Activated CD4-positive, alpha-beta T cell treated with anti-CD3 and anti-CD28 coated beads for 36 hours (primary cell): ENCODE measurements around the gene GOLGA8J. TPM values are rescaled to one million over a fixed set of nuclear protein-coding genes. Genes with fewer than 3 reads are reported as not detected.
"Not testable (repeated sequence)": the region's sequence is repeated elsewhere in the genome, so short reads cannot be mapped to it uniquely, and the experiment has no call there.

Experiments
- ATAC-seq: fragments of 200-7000 bp; cut with Tn5 transposase; one replicate; pipeline ENCODE4 v1.10.0; 2021; ENCODE audit warnings: mild to moderate bottlenecking, moderate library complexity
- CTCF ChIA-PET: fragments of 350-600 bp; sonication (Branson Sonifier 250); formaldehyde crosslinking; loops from one replicate; lab custom pipeline; 2021; ENCODE audit warnings: antibody characterized with exemption; lab: Charles Lee
- POLR2A ChIA-PET: fragments of 350-600 bp; sonication (Branson Sonifier 250); formaldehyde crosslinking; loops from one replicate; lab custom pipeline; 2021; ENCODE audit warnings: antibody characterized with exemption, inconsistent platforms; lab: Charles Lee
- DNase-seq: peaks from one replicate; pipeline ENCODE4 v3.0.0-alpha.2; 2020
- H3K27ac Mint-ChIP-seq: one replicate; pipeline ENCODE4 v1.8.0; 2021; ENCODE audit warnings: mixed read lengths
- H3K27me3 Mint-ChIP-seq: one replicate; pipeline ENCODE4 v1.8.0; 2021; ENCODE audit warnings: mixed read lengths
- H3K36me3 Mint-ChIP-seq: one replicate; pipeline ENCODE4 v1.8.0; 2021; ENCODE audit warnings: low read depth, mixed read lengths
- H3K4me1 Mint-ChIP-seq: one replicate; pipeline ENCODE4 v1.8.0; 2021; ENCODE audit warnings: mixed read lengths
- H3K4me3 Mint-ChIP-seq: one replicate; pipeline ENCODE4 v1.8.0; 2021; ENCODE audit warnings: mild to moderate bottlenecking, moderate library complexity, mixed read lengths
- H3K9me3 Mint-ChIP-seq: one replicate; pipeline ENCODE4 v1.8.0; 2021; ENCODE audit warnings: low read depth, mixed read lengths
- intact Hi-C, 2 experiments: fragments of 100-400 bp; cut with DNase I in 1 of 2; cut with micrococcal nuclease in 1 of 2; formaldehyde crosslinking; loops; one replicate each; pipeline versions ENCODE4 v1.14.2 to v1.15.1; 2022 to 2024; cut with DNase I, micrococcal nuclease
- total RNA-seq, 2 experiments: library from RNA; stranded (reverse); gene quantifications; one replicate each; pipeline ENCODE4 v1.2.3, GENCODE V29; 2021

GOLGA8J gene
- total RNA-seq, 2 experiments from 2014 or later: 0.16 TPM; not detected in 1

DNA sequence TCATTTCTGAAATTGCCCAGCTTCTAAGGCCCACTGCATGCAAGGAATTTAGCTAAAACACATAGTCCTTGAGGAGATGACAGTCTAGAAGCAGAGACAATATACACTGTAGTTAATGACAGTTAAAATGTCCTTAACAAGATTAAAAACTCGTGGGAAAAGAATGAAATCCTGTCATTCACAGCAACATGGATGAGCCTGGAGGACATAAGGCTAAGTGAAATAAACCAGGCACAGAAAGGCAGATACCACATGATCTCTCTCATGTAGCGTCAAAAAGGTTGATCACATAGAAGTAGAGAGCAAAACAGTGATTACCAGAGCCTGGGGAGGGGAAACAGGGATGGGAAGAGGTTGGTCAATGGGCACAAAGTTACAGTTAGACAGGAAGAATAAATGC is 36.3 kb upstream of the GOLGA8J start:
- CTCF ChIA-PET: no interaction called here
- intact Hi-C loops: no loop called here
- no peak overlapping the region for H3K27ac Mint-ChIP-seq

DNA sequence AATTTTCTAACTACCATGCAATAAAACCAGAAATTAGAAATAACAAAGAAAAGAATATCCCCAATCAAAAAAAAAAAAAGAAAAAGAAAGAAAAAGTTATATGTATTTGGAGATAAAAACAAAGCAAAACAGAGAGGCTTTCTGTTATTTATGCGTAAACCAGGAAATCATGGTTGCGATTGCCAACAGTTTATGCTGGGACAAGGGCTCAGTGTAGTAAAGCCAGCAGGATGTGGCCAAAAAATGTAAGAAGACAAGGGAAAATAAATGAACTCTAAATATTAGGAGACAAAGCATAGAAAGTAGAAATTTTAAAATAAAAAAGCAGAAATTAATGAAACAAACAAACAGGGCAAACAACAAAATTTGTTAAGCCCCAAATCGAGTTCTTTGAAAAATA is 27.2 kb upstream of the GOLGA8J start:
- H3K27ac Mint-ChIP-seq: no peak overlapping the region
- no peak for ATAC-seq

More for the DNA sequence above, 36.3 kb upstream of the GOLGA8J start:
- no peaks in the 10 kb centered on the region for H3K9me3 Mint-ChIP-seq
- H3K36me3 Mint-ChIP-seq: no peaks in the 10 kb centered on the region
- H3K4me3 Mint-ChIP-seq: no peak overlapping the region
- POLR2A ChIA-PET: no interaction called here
- H3K27me3 Mint-ChIP-seq: peaks cover 21% of the 10 kb centered on the region
- ATAC-seq (no peak), DNase-seq (no peak)
- no peaks in the 10 kb centered on the region for H3K4me1 Mint-ChIP-seq

DNA sequence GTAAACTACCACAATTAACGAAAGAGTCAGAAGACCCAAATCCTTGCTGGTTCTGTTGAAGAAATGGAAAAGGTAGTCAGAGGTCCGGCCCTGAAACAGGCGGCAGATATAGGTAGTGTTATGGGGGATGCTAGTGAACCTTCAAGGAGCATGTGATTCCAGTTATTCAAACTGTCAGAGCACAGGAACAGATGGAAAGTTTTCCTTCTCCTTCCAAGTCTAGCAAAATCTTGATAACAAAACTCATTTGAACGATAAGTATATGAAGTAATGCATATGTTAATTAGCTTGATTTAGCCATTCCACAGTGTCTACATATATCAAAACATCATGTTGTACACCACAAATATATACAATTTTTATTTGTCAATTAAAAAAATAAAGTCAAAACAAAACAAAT is 26.6 kb upstream of the GOLGA8J start:
- ChIA-PET CTCF (no interaction called here), POLR2A (no interaction called here)
- Mint-ChIP-seq H3K27ac (no peak overlapping the region), H3K4me1 (no peaks in the 10 kb centered on the region), H3K27me3 (peaks cover 23% of the 10 kb centered on the region), H3K4me3 (no peak overlapping the region), H3K36me3 (no peaks in the 10 kb centered on the region), H3K9me3 (no peaks in the 10 kb centered on the region)
- intact Hi-C loops: no loop called here
- DNase-seq (no peak), ATAC-seq (no peak)

More for the DNA sequence above, 27.2 kb upstream of the GOLGA8J start:
- CTCF ChIA-PET: no interaction called here
- POLR2A ChIA-PET: no interaction called here
- H3K36me3 Mint-ChIP-seq: no peaks in the 10 kb centered on the region
- no peak overlapping the region for H3K4me3 Mint-ChIP-seq
- no peak for DNase-seq
- intact Hi-C loops: no loop called here
- peaks cover 25% of the 10 kb centered on the region for H3K27me3 Mint-ChIP-seq
- H3K9me3 Mint-ChIP-seq: no peaks in the 10 kb centered on the region
- H3K4me1 Mint-ChIP-seq: no peaks in the 10 kb centered on the region

DNA sequence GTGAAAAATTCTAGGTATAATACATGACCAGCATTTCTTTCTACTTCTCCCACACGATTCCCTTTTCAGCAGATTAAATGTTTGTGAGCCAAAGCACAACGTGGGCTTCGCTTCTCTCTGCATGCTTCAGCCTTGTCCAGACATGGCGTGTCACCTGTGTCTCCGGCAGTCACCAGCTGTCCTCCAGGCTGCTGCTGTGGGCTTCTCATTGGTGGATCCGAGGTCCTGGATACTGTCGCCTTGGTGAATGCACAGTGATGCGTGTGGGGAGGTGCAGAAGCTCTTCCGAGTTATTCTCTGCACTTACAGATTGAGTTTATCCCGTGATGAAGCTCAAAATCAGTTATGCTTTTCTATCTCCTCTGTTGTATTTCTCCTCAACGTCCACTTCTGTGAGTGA is 23.0 kb upstream of the GOLGA8J start:
- ChIA-PET CTCF (no interaction called here), POLR2A (no interaction called here)
- intact Hi-C loops: no loop called here
- peaks cover 16% of the 10 kb centered on the region for H3K27me3 Mint-ChIP-seq
- H3K4me1 Mint-ChIP-seq: no peaks in the 10 kb centered on the region
- DNase-seq (no peak), ATAC-seq (no peak)
- no peaks in the 10 kb centered on the region for H3K9me3 Mint-ChIP-seq
- no peak overlapping the region for H3K27ac Mint-ChIP-seq
- no peaks in the 10 kb centered on the region for H3K36me3 Mint-ChIP-seq
- H3K4me3 Mint-ChIP-seq: no peak overlapping the region

DNA sequence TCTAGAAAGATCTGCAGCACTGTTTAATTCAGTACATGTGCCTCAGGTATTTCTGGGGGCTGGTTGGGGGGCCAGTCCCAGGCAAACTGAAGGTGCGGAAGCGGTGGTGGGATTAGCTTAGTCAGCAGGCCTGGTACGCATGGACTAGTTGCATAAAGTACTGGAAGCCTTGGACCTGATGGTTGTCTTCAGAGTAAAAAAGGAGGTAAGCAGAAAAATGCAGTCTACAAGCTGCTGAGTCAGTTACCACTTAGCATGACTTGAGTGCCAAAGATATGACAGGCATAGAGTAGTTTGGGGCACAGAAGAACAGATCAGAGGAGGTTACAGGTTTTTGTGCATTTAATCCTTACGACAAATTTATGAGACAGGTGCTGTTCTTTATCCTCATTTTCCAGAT is 19.9 kb upstream of the GOLGA8J start:
- no peaks in the 10 kb centered on the region for H3K4me1 Mint-ChIP-seq
- no peak overlapping the region for H3K27ac Mint-ChIP-seq
- ChIA-PET POLR2A (no interaction called here), CTCF (no interaction called here)
- no peak overlapping the region for H3K4me3 Mint-ChIP-seq
- intact Hi-C loops: no loop called here
- DNase-seq (no peak), ATAC-seq (no peak)
- H3K9me3 Mint-ChIP-seq: no peaks in the 10 kb centered on the region
- H3K27me3 Mint-ChIP-seq: peaks cover 15% of the 10 kb centered on the region
- H3K36me3 Mint-ChIP-seq: no peaks in the 10 kb centered on the region

DNA sequence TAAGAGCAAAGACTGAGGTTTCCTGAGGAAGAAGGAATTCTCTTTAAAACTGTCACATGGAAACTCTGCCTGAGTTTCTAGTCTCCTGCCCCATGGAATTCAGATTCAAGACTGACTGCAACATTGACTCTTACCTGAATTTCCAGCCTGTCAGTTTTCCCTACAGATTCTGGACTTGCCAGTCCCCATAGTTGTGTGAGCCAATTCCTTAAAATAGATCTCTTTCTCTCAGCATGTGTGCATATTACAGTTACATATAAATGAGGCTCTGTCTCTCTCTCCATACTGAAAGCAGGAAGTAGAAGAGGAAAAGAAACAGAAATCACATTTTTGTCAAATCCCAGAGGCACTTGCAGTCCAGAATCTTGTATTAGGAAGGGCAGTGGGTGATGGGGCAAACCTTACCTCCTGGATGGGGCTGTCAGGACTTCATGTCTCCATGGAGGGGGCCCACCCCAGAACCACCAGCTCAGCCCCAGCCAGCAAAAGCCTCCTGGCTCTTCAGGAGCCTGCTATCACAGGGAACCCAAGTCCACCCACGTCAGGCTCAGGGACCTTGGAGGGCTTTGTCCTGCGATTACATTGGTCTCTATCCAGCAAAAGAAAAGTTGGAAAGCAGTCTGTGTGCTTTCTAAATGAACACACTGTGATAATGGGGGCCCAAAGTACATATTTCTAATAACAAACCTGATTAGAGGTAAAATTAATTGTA is 18.8 kb upstream of the GOLGA8J start:
- Mint-ChIP-seq H3K4me3 (no peak overlapping the region), H3K36me3 (no peaks in the 10 kb centered on the region), H3K27me3 (peaks cover 16% of the 10 kb centered on the region), H3K9me3 (no peaks in the 10 kb centered on the region), H3K27ac (no peak overlapping the region), H3K4me1 (no peaks in the 10 kb centered on the region)
- ATAC-seq (no peak), DNase-seq (no peak)
- CTCF ChIA-PET: interaction anchor here (0.6 kb wide), 1 partner anchor 15 kb away, joined by 3 read pairs; no protein-coding TSS in a partner anchor
- intact Hi-C loops: no loop called here
- POLR2A ChIA-PET: interaction anchor here (0.6 kb wide), 1 partner anchor 17 kb away, joined by 3 read pairs; no protein-coding TSS in a partner anchor

DNA sequence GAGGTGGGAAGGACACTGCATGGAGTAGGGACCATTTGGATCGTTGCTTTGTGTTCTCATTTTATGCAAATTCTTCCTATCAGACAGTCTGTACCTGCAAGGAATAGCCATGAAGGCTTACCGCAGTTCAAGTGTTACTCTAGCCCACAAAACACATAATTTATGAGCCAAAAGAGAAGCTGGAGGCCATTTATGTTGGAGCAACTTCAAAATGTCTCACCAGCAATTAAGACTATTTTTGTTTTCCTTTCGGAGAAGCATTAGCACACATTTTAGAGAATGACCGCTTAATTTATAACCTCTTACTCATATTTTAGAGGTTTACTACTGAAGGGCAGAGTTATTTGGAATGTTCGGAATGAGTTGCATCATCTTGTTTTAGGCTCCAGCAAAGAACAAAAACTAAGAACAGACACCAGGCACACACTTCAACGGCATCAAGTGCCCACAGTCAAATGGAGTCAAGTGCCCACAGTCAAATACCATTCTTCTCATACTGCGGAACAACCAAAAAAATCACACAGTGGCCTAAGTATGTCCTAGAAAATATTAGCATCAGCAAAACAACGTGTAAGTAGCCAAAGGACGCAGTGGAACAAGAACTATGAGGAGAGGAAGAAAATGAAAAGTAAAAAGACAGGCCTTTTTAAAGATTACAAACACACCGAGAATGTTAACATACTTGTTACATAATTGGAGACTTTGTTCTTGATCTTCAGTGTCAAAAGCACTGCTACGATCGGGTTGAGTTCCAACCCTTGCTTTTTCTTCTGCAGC is 17.5 kb upstream of the GOLGA8J start:
- Mint-ChIP-seq H3K36me3 (no peaks in the 10 kb centered on the region), H3K9me3 (no peaks in the 10 kb centered on the region), H3K4me1 (no peaks in the 10 kb centered on the region), H3K4me3 (no peak overlapping the region), H3K27me3 (peaks cover 13% of the 10 kb centered on the region), H3K27ac (no peak overlapping the region)
- POLR2A ChIA-PET: no interaction called here
- intact Hi-C loops: no loop called here
- ATAC-seq (no peak), DNase-seq (no peak)
- CTCF ChIA-PET: interaction anchor here (0.6 kb wide), 1 partner anchor 17 kb away, joined by 3 read pairs; no protein-coding TSS in a partner anchor

DNA sequence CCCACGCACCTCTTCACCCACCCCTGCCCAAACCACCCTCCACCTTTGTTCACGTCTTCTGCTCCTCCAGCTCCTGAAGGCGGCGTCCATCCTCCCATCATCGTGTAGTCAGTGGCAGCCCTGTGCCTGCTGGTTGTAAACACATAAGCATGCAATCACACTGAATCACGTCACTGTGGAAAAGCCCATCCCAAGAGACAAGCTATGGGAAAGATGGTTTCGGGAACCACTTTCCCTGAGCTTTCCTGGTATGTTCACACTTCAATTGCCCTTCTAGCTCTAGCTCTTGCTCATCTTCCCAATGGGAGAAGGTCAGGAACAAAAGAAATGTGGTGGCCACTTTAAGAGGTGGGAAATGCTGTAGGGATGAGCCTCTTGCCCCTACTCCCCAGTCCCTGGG is 14.4 kb upstream of the GOLGA8J start:
- Mint-ChIP-seq H3K4me1 (no peaks in the 10 kb centered on the region), H3K9me3 (no peaks in the 10 kb centered on the region), H3K27me3 (peaks cover 17% of the 10 kb centered on the region), H3K4me3 (no peak overlapping the region), H3K36me3 (no peaks in the 10 kb centered on the region), H3K27ac (no peak overlapping the region)
- ChIA-PET CTCF (no interaction called here), POLR2A (no interaction called here)
- DNase-seq: no peak
- ATAC-seq: no peak
- intact Hi-C loops: no loop called here

DNA sequence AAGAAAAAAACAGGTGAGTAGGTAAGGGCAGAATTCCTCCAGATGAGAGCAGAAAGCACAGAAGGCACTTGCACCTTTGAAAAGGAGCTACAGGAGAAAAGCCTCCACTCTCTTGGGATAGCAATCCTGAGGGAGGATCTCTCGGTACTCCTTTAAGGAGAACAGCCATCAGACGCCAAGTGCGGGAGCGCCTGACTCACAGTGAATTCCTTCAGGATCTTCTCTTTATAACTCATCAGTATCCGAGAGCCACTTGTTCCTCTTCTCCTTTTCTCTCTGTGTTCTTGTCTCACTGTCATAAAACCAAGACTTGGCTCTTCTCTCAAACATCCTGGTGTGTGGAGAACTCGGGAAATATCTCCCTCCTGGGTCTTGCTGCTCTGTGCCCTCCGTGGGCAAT is 10.1 kb upstream of the GOLGA8J start:
- CTCF ChIA-PET: no interaction called here
- peaks cover 4% of the 10 kb centered on the region for H3K4me1 Mint-ChIP-seq
- peaks cover 24% of the 10 kb centered on the region for H3K27me3 Mint-ChIP-seq
- H3K4me3 Mint-ChIP-seq: no peak overlapping the region
- no peak overlapping the region for H3K27ac Mint-ChIP-seq
- H3K9me3 Mint-ChIP-seq: no peaks in the 10 kb centered on the region
- no peaks in the 10 kb centered on the region for H3K36me3 Mint-ChIP-seq
- DNase-seq (no peak), ATAC-seq (no peak)
- POLR2A ChIA-PET: no interaction called here
- intact Hi-C loops: no loop called here

DNA sequence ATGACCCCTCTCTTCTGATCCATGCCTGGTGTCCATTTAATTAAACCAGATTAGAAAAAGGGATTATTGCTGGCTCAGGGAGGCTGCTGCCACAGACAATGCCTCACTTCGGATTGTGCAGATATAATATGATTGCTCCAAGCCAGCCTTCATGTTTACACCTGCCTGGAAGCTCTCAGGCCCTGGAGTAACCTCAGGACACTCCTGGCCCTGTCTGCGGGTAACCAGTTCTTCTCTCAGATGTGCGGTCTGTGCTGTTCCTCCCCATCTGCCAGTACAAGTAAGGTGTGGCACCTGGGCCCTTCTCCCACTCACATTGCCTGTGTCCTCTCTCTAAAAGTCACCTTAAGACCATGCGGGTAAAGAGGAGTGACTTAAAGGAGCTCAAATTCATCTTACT is 8.8 kb upstream of the GOLGA8J start:
- CTCF ChIA-PET: interaction anchor here (1.1 kb wide), 1 partner anchor 200 kb away, joined by 3 read pairs; no protein-coding TSS in a partner anchor
- no peak overlapping the region for H3K4me3 Mint-ChIP-seq
- H3K9me3 Mint-ChIP-seq: no peaks in the 10 kb centered on the region
- intact Hi-C loops: no loop called here
- H3K36me3 Mint-ChIP-seq: no peaks in the 10 kb centered on the region
- no peak overlapping the region for H3K27ac Mint-ChIP-seq
- H3K4me1 Mint-ChIP-seq: peaks cover 4% of the 10 kb centered on the region
- H3K27me3 Mint-ChIP-seq: peaks cover 17% of the 10 kb centered on the region
- POLR2A ChIA-PET: no interaction called here
- DNase-seq (no peak), ATAC-seq (no peak)

DNA sequence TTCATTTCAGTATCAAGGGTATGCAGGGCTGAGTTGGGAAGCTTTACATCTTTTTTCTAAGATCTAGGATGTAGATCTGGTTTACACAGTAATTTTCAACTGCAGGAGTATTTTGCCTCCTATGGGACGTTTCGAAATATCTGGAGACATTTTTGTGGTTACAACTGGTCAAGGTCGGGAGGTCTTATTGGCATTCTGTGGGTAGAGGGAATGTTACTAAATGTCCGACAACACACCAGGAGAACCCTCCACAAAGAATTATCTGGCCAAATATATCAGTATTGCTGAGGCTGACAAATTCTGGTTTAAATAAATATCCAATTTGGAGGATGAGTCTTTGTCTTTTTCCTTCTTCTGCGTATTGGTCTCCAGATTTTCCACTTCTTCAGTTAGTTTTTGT is 1.9 kb upstream of the GOLGA8J start:
- H3K36me3 Mint-ChIP-seq, H3K9me3 Mint-ChIP-seq, H3K27ac Mint-ChIP-seq, ATAC-seq, H3K4me1 Mint-ChIP-seq, CTCF ChIA-PET, DNase-seq, H3K4me3 Mint-ChIP-seq, H3K27me3 Mint-ChIP-seq, intact Hi-C loops: not testable (repeated sequence)
- POLR2A ChIA-PET: interaction anchor here (0.7 kb wide), 1 partner anchor 17 kb away, joined by 3 read pairs; no protein-coding TSS in a partner anchor

DNA sequence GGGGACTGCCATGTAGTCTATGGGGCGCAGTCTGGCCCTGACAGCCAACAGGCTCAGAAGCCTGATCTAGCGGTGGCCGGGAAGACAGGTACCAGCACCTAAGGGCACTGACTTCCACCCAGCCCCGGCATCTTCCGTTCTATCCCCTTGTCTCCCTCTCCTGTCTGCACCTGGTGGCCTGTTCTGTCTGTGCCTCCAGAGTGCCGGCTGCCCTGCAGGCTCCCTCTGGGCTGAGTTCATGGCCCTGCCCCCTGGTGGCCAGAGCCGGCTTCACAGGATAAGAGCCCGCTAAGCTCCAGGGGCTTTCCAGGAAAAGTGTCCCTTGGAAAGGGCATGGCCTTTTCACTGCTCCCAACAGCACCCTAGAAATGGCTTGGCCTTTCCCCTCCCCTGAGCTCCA is 15.1 kb downstream of the GOLGA8J start:
- intact Hi-C loops, H3K27ac Mint-ChIP-seq, H3K27me3 Mint-ChIP-seq, DNase-seq, H3K9me3 Mint-ChIP-seq, H3K36me3 Mint-ChIP-seq, CTCF ChIA-PET, H3K4me1 Mint-ChIP-seq, POLR2A ChIA-PET, H3K4me3 Mint-ChIP-seq: not testable (repeated sequence)
- peak; percentile 75 for ATAC-seq
